SK-MEL-5 (cell line): ENCODE data around the gene C1orf210. TPM values are rescaled to one million over a fixed set of nuclear protein-coding genes. Genes with fewer than 3 reads are reported as not detected.

ENCODE experiments used
- DNase-seq: peaks from one replicate; pipeline ENCODE4 v3.0.0-alpha.2; 2016; ENCODE audit warnings: low read depth, low spot score
- in situ Hi-C: cut with HindIII; loops from 2 replicates; pipeline ENCODE4 v1.10.0; 2016; ENCODE audit warnings: low sequenced_read_pairs, high pct_unique_total_duplicates, low pct_unique_long_range_greater_than_20kb
- total RNA-seq: library from RNA; depleted of rRNA; stranded (reverse); fragments of >200 nt; shearing (Covaris generic); gene quantifications from 2 replicates; pipeline ENCODE4 v1.2.3, GENCODE V29; 2014

C1orf210 gene
- total RNA-seq, 1 experiment from 2014 or later: not detected

- in situ Hi-C loops: no loop called here
- no peak for DNase-seq
Observed at GRCh38 chr1:43284065-43284464, 1.3 kb downstream of the C1orf210 start.

- in situ Hi-C loops: no loop called here
- no peak for DNase-seq
Observed at GRCh38 chr1:43282220-43283195, 2.9 kb downstream of the C1orf210 start.

- in situ Hi-C loops: no loop called here
Observed at GRCh38 chr1:43280692-43281091, 4.7 kb downstream of the C1orf210 start.

GRCh38 chr1:43279666-43280065 is 5.7 kb downstream of the C1orf210 start:
- DNase-seq: no peak
- in situ Hi-C loops: no loop called here

More at GRCh38 chr1:43280692-43281091, 4.7 kb downstream of the C1orf210 start:
- DNase-seq: no peak

- in situ Hi-C loops: no loop called here
- no peak for DNase-seq
Observed at GRCh38 chr1:43279161-43279560, 6.2 kb downstream of the C1orf210 start.

GRCh38 chr1:43277116-43277876 is 8.1 kb downstream of the C1orf210 start:
- in situ Hi-C loops: no loop called here
- no peak for DNase-seq

GRCh38 chr1:43276673-43277072 is 8.7 kb downstream of the C1orf210 start:
- in situ Hi-C loops: no loop called here
- no peak for DNase-seq

GRCh38 chr1:43275826-43276620 is 9.4 kb downstream of the C1orf210 start:
- in situ Hi-C loops: no loop called here

GRCh38 chr1:43274804-43275180 is 10.6 kb downstream of the C1orf210 start:
- no peak for DNase-seq
- in situ Hi-C loops: no loop called here

More at GRCh38 chr1:43275826-43276620, 9.4 kb downstream of the C1orf210 start:
- no peak for DNase-seq

- DNase-seq: no peak
- in situ Hi-C loops: no loop called here
Observed at GRCh38 chr1:43274125-43274803, 11.1 kb downstream of the C1orf210 start.

- no peak for DNase-seq
- in situ Hi-C loops: no loop called here
Observed at GRCh38 chr1:43273708-43274107, 11.7 kb downstream of the C1orf210 start.

GRCh38 chr1:43272576-43273571 is 12.5 kb downstream of the C1orf210 start:
- in situ Hi-C loops: no loop called here
- no peak for DNase-seq

GRCh38 chr1:43272161-43272560 is 13.2 kb downstream of the C1orf210 start:
- no peak for DNase-seq
- in situ Hi-C loops: no loop called here

- in situ Hi-C loops: no loop called here
- DNase-seq: no peak
Observed at GRCh38 chr1:43271186-43272118, 13.9 kb downstream of the C1orf210 start.

GRCh38 chr1:43270421-43271095 is 14.8 kb downstream of the C1orf210 start:
- no peak for DNase-seq
- in situ Hi-C loops: no loop called here
